Measurements from ENCODE around the gene FRMPD1.

Gene FRMPD1

DNA sequence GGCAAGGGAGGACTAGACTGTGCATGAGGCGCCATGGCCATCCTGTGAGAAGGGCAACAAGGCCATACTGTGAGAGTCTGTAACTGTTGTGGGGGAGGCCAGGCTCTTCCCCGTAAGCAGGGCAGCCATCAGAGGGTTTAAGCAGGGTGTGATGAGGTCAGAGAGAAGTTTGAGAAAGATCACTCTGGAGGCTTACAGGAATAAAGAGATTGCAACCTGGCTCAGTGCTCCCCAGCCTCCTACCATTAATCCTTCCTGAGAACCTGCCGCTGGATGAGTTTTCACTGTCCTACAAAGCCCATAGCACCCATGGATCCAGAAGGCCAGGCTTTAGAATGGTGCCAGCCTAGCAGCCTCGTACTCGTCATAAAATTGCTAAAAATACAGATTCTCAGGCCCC is 88.5 kb downstream of the FRMPD1 start (continued):
- TF ChIP-seq, protein P1, sequence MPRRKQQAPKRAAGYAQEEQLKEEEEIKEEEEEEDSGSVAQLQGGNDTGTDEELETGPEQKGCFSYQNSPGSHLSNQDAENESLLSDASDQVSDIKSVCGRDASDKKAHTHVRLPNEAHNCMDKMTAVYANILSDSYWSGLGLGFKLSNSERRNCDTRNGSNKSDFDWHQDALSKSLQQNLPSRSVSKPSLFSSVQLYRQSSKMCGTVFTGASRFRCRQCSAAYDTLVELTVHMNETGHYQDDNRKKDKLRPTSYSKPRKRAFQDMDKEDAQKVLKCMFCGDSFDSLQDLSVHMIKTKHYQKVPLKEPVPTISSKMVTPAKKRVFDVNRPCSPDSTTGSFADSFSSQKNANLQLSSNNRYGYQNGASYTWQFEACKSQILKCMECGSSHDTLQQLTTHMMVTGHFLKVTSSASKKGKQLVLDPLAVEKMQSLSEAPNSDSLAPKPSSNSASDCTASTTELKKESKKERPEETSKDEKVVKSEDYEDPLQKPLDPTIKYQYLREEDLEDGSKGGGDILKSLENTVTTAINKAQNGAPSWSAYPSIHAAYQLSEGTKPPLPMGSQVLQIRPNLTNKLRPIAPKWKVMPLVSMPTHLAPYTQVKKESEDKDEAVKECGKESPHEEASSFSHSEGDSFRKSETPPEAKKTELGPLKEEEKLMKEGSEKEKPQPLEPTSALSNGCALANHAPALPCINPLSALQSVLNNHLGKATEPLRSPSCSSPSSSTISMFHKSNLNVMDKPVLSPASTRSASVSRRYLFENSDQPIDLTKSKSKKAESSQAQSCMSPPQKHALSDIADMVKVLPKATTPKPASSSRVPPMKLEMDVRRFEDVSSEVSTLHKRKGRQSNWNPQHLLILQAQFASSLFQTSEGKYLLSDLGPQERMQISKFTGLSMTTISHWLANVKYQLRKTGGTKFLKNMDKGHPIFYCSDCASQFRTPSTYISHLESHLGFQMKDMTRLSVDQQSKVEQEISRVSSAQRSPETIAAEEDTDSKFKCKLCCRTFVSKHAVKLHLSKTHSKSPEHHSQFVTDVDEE (CRISPR knock-in tag; IDR thresholded peaks at IDR 0.05): no peak
- no peak for TF ChIP-seq ESRRG (CRISPR knock-in tag; IDR thresholded peaks at IDR 0.05)
- no peak for TF ChIP-seq RARB (CRISPR knock-in tag; IDR thresholded peaks at IDR 0.05)
- TF ChIP-seq CREB5 (CRISPR knock-in tag; IDR thresholded peaks at IDR 0.05; ENCODE audit: low read depth): no peak
- no peak for TF ChIP-seq ISL1 (CRISPR knock-in tag; IDR thresholded peaks at IDR 0.05)
- TF ChIP-seq ZFP3 (CRISPR knock-in tag; IDR thresholded peaks at IDR 0.05): no peak
- TF ChIP-seq GLIS3 (CRISPR knock-in tag; IDR thresholded peaks at IDR 0.05): no peak
- TF ChIP-seq ZNF8 (CRISPR knock-in tag; IDR thresholded peaks at IDR 0.05): no peak

- no peak for TF ChIP-seq ZNF8 (CRISPR knock-in tag; IDR thresholded peaks at IDR 0.05)
- ATAC-seq: no peak
Measured at GRCh38 chr9:37740128-37740527, 89.4 kb downstream of the FRMPD1 start.

GRCh38 chr9:37740631-37741328 is 90.0 kb downstream of the FRMPD1 start:
- no peak for ATAC-seq
- TF ChIP-seq PATZ1 (CRISPR knock-in tag; IDR thresholded peaks at IDR 0.05; ENCODE audit: borderline replicate concordance): no peak
- no peak for TF ChIP-seq ESRRG (CRISPR knock-in tag; IDR thresholded peaks at IDR 0.05)
- no peak for TF ChIP-seq BACH2 (CRISPR knock-in tag; IDR thresholded peaks at IDR 0.05; ENCODE audit: borderline replicate concordance)
- no peak for TF ChIP-seq ZFP30 (CRISPR knock-in tag; IDR thresholded peaks at IDR 0.05)
- no peak for TF ChIP-seq POU6F1 (CRISPR knock-in tag; IDR thresholded peaks at IDR 0.05; ENCODE audit: borderline replicate concordance, low read depth)
- no peak for TF ChIP-seq CREB5 (CRISPR knock-in tag; IDR thresholded peaks at IDR 0.05; ENCODE audit: low read depth)
- no peak for TF ChIP-seq TCF4 (CRISPR knock-in tag; IDR thresholded peaks at IDR 0.05; ENCODE audit: borderline replicate concordance)
- TF ChIP-seq ZFP3 (CRISPR knock-in tag; IDR thresholded peaks at IDR 0.05): no peak
- TF ChIP-seq CSDC2 (CRISPR knock-in tag; IDR thresholded peaks at IDR 0.05): no peak
- no peak for TF ChIP-seq PPARA (CRISPR knock-in tag; IDR thresholded peaks at IDR 0.05; ENCODE audit: borderline replicate concordance)
- TF ChIP-seq GLIS3 (CRISPR knock-in tag; IDR thresholded peaks at IDR 0.05): no peak
- TF ChIP-seq, protein P1 (CRISPR knock-in tag; IDR thresholded peaks at IDR 0.05): no peak
- no peak for TF ChIP-seq ZNF70 (CRISPR knock-in tag; IDR thresholded peaks at IDR 0.05)

Data from SK-N-SH treated with all-trans-retinoic acid at 6 μM for 48 hours (cell line).